PC-9 (cell line): ENCODE results near the gene PRR29. TPM values are rescaled to one million over a fixed set of nuclear protein-coding genes. Genes with fewer than 3 reads are reported as not detected.

ENCODE experiments used
- BruUV-seq: library from RNA; stranded (reverse); fragments of 400-500 nt; replicated peaks from 2 replicates; lab custom pipeline; 2021; lab: Mats Ljungman, UMichigan
- CTCF ChIA-PET: fragments of 300-600 bp; sonication (Branson Sonifier 250); formaldehyde crosslinking; loops from one replicate; lab custom pipeline; 2022; ENCODE audit warnings: antibody characterized with exemption; lab: Charles Lee
- POLR2A ChIA-PET: fragments of 300-600 bp; sonication (Branson Sonifier 250); formaldehyde crosslinking; loops from one replicate; lab custom pipeline; 2022; ENCODE audit warnings: antibody characterized with exemption; ENCODE audit not compliant: unreplicated experiment; lab: Charles Lee
- DNase-seq, 2 experiments: peaks; one replicate each; pipeline versions ENCODE4 v3.0.0 to v3.0.0-alpha.2; 2015 to 2022; ENCODE audit warnings: mixed read lengths in 1 of 2
- H2AFZ ChIP-seq: fragments of 200-600 bp; sonication (generic); 2 replicates; pipeline ENCODE4 v1.8.1; 2017; ENCODE audit warnings: antibody characterized with exemption
- H3F3A ChIP-seq: fragments of 200-600 bp; sonication (generic); 2 replicates; pipeline ENCODE4 v1.8.1; 2017; ENCODE audit warnings: antibody characterized with exemption, mild to moderate bottlenecking, low read depth; ENCODE audit not compliant: insufficient read depth
- H3K27ac ChIP-seq: fragments of 200-600 bp; sonication (generic); 2 replicates; pipeline ENCODE4 v1.6.1; 2016; ENCODE audit warnings: mixed run types
- H3K27me3 ChIP-seq: fragments of 200-600 bp; sonication (generic); 2 replicates; pipeline ENCODE4 v1.6.1; 2016; ENCODE audit warnings: low read depth, mixed run types; ENCODE audit not compliant: insufficient read depth
- H3K36me3 ChIP-seq: fragments of 200-600 bp; sonication (generic); 2 replicates; pipeline ENCODE4 v1.6.1; 2016; ENCODE audit warnings: low read depth, mixed run types
- H3K4me1 ChIP-seq: fragments of 200-600 bp; sonication (generic); replicated peaks from 2 replicates; pipeline ENCODE4 v1.6.1; 2016; ENCODE audit warnings: mixed run types; ENCODE audit not compliant: insufficient read depth
- H3K4me2 ChIP-seq: fragments of 200-600 bp; sonication (generic); 2 replicates; pipeline ENCODE4 v1.6.1; 2017; ENCODE audit warnings: mixed run types
- H3K4me3 ChIP-seq: fragments of 200-600 bp; sonication (generic); 2 replicates; pipeline ENCODE4 v1.6.1; 2016; ENCODE audit warnings: mixed run types
- H3K79me2 ChIP-seq: fragments of 200-600 bp; sonication (generic); 2 replicates; pipeline ENCODE4 v1.6.1; 2017; ENCODE audit warnings: low read depth, mixed run types
- H3K9me2 ChIP-seq: fragments of 200-600 bp; sonication (generic); 2 replicates; pipeline ENCODE4 v1.8.1; 2017; ENCODE audit warnings: mild to moderate bottlenecking; ENCODE audit not compliant: insufficient read depth
- H3K9me3 ChIP-seq: fragments of 200-600 bp; sonication (generic); 2 replicates; pipeline ENCODE4 v1.8.1; 2016; ENCODE audit warnings: low read depth; ENCODE audit not compliant: insufficient read depth
- H4K20me1 ChIP-seq: fragments of 200-600 bp; sonication (generic); 2 replicates; pipeline ENCODE4 v1.8.1; 2017; ENCODE audit not compliant: insufficient read depth
- CTCF ChIP-seq: fragments of 200-600 bp; sonication (generic); conservative IDR thresholded peaks from 2 replicates; pipeline ENCODE4 v1.6.1; 2017; ENCODE audit warnings: mixed run types, antibody characterized with exemption, mild to moderate bottlenecking, moderate library complexity
- EZH2 ChIP-seq: fragments of 200-600 bp; sonication (generic); IDR thresholded peaks from 2 replicates; pipeline ENCODE4 v1.8.0; 2017; ENCODE audit warnings: antibody characterized with exemption, low read depth
- intact Hi-C: fragments of 100-400 bp; cut with micrococcal nuclease; formaldehyde crosslinking; loops from one replicate; pipeline ENCODE4 v1.10.0; 2022; ENCODE audit not compliant: unreplicated experiment
- total RNA-seq: library from RNA; stranded (reverse); gene quantifications from 2 replicates; pipeline ENCODE4 v1.2.3, GENCODE V29; 2021

Gene PRR29
- total RNA-seq, 1 experiment from 2014 or later: 2.4 TPM

GRCh38 chr17:64001763-64002529 lies 3.8 kb downstream of the PRR29 start:
- no peaks in the 10 kb centered on the region for H3K9me2 ChIP-seq
- no peak for DNase-seq
- H3F3A ChIP-seq: peaks cover 11% of the 10 kb centered on the region; the same call in 1 of the 2 replicates
- H4K20me1 ChIP-seq: no peaks in the 10 kb centered on the region
- TF ChIP-seq CTCF: no peak
- no peak for TF ChIP-seq EZH2
- H3K79me2 ChIP-seq: no peaks in the 10 kb centered on the region
- no peak overlapping the region for H3K4me2 ChIP-seq
- BruUV-seq: no TSS peak
- ChIA-PET CTCF (no interaction called here), POLR2A (no interaction called here)
- no peaks in the 10 kb centered on the region for H3K9me3 ChIP-seq
- H2AFZ ChIP-seq: no peak overlapping the region
- H3K36me3 ChIP-seq: no peaks in the 10 kb centered on the region
- intact Hi-C loops: no loop called here
- 0 out of 2 replicates have a peak, but pooled peaks cover 8% of the 10 kb centered on the region for H3K27me3 ChIP-seq
- no peak overlapping the region for H3K27ac ChIP-seq
- no peak overlapping the region for H3K4me3 ChIP-seq
- peaks cover 29% of the 10 kb centered on the region for H3K4me1 ChIP-seq

DNA sequence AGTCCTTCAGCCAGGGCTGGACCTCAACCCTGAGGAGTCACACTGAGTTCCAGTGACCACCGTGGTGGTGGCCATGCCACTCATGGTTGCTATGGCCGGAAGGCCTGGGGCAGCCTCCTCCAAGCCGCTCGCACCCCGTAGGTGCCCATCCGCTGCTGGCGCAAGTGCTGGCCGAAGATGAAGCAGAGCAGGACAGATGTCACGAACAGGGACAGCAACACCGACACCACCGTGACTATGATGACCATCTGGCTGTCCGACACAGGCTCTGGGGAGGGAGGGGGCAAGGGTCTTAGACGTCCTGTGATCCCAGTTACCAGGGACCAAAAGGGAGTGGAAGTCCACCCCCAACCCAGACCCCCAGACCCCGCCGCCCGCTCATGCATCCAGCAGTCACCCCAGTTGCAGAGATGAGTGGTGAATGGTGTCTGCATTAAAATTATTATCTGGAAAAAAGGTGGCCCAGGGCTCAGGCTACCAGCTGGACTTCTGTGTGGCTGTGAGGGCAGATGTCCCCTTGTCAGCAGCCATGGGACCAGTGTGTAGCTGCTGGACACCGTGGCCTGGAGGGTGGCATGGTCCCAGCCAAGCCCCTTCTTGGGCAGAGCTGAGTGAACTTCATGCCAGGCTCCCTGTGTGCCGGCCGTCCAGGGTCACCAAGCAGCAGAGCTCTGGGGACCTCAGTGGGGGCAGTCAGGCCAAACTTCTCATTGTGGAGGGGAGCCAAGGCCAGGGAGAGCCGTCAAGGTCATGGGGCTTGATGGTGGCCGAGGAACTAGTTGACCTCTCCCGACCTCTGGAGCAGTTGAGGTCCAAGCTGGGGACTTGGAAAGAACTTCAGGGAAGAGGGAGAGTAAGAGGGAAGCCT lies 4.7 kb downstream of the PRR29 start:
- Histone ChIP-seq H2AFZ (no peak overlapping the region), H3K4me1 (peaks cover 39% of the 10 kb centered on the region), H3K79me2 (no peaks in the 10 kb centered on the region), H3K9me2 (no peaks in the 10 kb centered on the region), H3K27me3 (0 out of 2 replicates have a peak, but pooled peaks cover under 1% of the 10 kb centered on the region), H3K4me3 (no peak overlapping the region), H3K36me3 (no peaks in the 10 kb centered on the region), H3K27ac (no peak overlapping the region), H3K4me2 (no peak overlapping the region), H3F3A (peaks cover 11% of the 10 kb centered on the region; the same call in 1 of the 2 replicates), H4K20me1 (no peaks in the 10 kb centered on the region), H3K9me3 (no peaks in the 10 kb centered on the region)
- ChIA-PET CTCF (no interaction called here), POLR2A (no interaction called here)
- intact Hi-C loops: no loop called here
- no peak for TF ChIP-seq EZH2
- no peak for TF ChIP-seq CTCF
- no peak for DNase-seq
- no TSS peak for BruUV-seq

- ChIA-PET CTCF (no interaction called here), POLR2A (no interaction called here)
- Histone ChIP-seq H3K27ac (no peak overlapping the region), H3K9me2 (no peaks in the 10 kb centered on the region), H3K4me1 (peaks cover 46% of the 10 kb centered on the region), H4K20me1 (no peaks in the 10 kb centered on the region), H3K27me3 (no peaks in the 10 kb centered on the region), H2AFZ (no peak overlapping the region), H3F3A (peaks cover 11% of the 10 kb centered on the region; the same call in 1 of the 2 replicates), H3K4me2 (no peak overlapping the region), H3K4me3 (no peak overlapping the region), H3K36me3 (no peaks in the 10 kb centered on the region), H3K9me3 (no peaks in the 10 kb centered on the region), H3K79me2 (no peaks in the 10 kb centered on the region)
- DNase-seq: no peak
- BruUV-seq: no TSS peak
- intact Hi-C loops: no loop called here
- TF ChIP-seq EZH2: no peak
- no peak for TF ChIP-seq CTCF
Measured at GRCh38 chr17:64003526-64004121, 5.5 kb downstream of the PRR29 start.
